GM12878 (cell line): ENCODE data around the gene SLC35E1. TPM values are rescaled to one million over a fixed set of nuclear protein-coding genes. Genes with fewer than 3 reads are reported as not detected.

Source experiments
- ATAC-seq: fragments of 200-7000 bp; cut with Tn5 transposase; 3 replicates; pipeline ENCODE4 v1.9.1; 2020; ENCODE audit warnings: mild to moderate bottlenecking, moderate library complexity
- BruUV-seq: library from RNA; stranded (reverse); fragments of 400-500 nt; replicated peaks from 2 replicates; lab custom pipeline; 2021; lab: Mats Ljungman, UMichigan
- CTCF ChIA-PET: fragments of 300-600 bp; sonication (Branson Sonifier 250); formaldehyde crosslinking; extraction: SDS; loops from one replicate; lab custom pipeline; 2021; ENCODE audit warnings: inconsistent platforms; lab: Yijun Ruan, JAX
- POLR2A ChIA-PET: fragments of 350-600 bp; formaldehyde crosslinking; extraction: SDS; loops from one replicate; lab custom pipeline; 2021; ENCODE audit warnings: inconsistent platforms; lab: Charles Lee
- RAD21 ChIA-PET: fragments of 300-600 bp; sonication (Branson Sonifier 250); formaldehyde crosslinking; loops from one replicate; lab custom pipeline; 2023; ENCODE audit warnings: antibody characterized with exemption; ENCODE audit not compliant: unreplicated experiment; lab: Charles Lee
- SMC1A ChIA-PET: fragments of 300-600 bp; sonication (Branson Sonifier 250); formaldehyde crosslinking; loops from one replicate; lab custom pipeline; 2023; ENCODE audit not compliant: unreplicated experiment, uncharacterized antibody; lab: Charles Lee
- DNase-seq: peaks from one replicate; pipeline ENCODE4 v3.0.0-alpha.2; 2011; ENCODE audit warnings: low read depth, low spot score
- FAIRE-seq: peaks from 3 replicates; lab custom pipeline; 2011; peaks lifted over from hg19 to GRCh38; lab: Jason Lieb, UNC
- H2AFZ ChIP-seq: 2 replicates; pipeline ENCODE4 v1.6.0; 2011; ENCODE audit warnings: low read depth, low read length, control low read depth; ENCODE audit not compliant: control insufficient read depth
- H3K27ac ChIP-seq: 2 replicates; pipeline ENCODE4 v1.5.1; 2011; ENCODE audit warnings: control low read depth; ENCODE audit not compliant: control insufficient read depth, insufficient read depth
- H3K27me3 ChIP-seq, 2 experiments: replicated peaks in 1 of 2; 2 replicates each; pipeline versions ENCODE4 v1.6.0 to v1.6.1; 2011; ENCODE audit warnings: low read length in 1 of 2; ENCODE audit not compliant: control insufficient read depth in 2 of 2, insufficient read depth in 2 of 2
- H3K36me3 ChIP-seq, 2 experiments: 2 replicates each; pipeline ENCODE4 v1.5.1; 2011; ENCODE audit warnings: low read length in 1 of 2; ENCODE audit not compliant: control insufficient read depth in 2 of 2, insufficient read depth in 2 of 2
- H3K4me1 ChIP-seq: 2 replicates; pipeline ENCODE4 v1.6.1; 2011; ENCODE audit warnings: mild to moderate bottlenecking, low read length, moderate library complexity, mixed read lengths; ENCODE audit not compliant: control insufficient read depth, insufficient read depth
- H3K4me2 ChIP-seq: 2 replicates; pipeline ENCODE4 v1.6.0; 2011; ENCODE audit warnings: control low read depth; ENCODE audit not compliant: control insufficient read depth, insufficient read depth
- H3K4me3 ChIP-seq: fragments of 200-600 bp; sonication (generic); 2 replicates; pipeline ENCODE4 v1.5.1; 2016
- H3K79me2 ChIP-seq: 2 replicates; pipeline ENCODE4 v1.6.0; 2011; ENCODE audit warnings: low read length; ENCODE audit not compliant: control insufficient read depth, insufficient read depth
- H3K9ac ChIP-seq: 2 replicates; pipeline ENCODE4 v1.8.0; 2011; ENCODE audit warnings: low read length, control low read depth, mixed read lengths; ENCODE audit not compliant: control insufficient read depth, insufficient read depth
- H3K9me3 ChIP-seq: replicated peaks from 3 replicates; pipeline ENCODE4 v1.5.1; 2011; ENCODE audit warnings: mild to moderate bottlenecking, low read length; ENCODE audit not compliant: control insufficient read depth, insufficient read depth
- H4K20me1 ChIP-seq: 2 replicates; pipeline ENCODE4 v1.6.0; 2011; ENCODE audit not compliant: control insufficient read depth, insufficient read depth
- CTCF ChIP-seq, 3 experiments: IDR thresholded peaks in 2 of 3; conservative IDR thresholded peaks in 1 of 3; 2 replicates each; pipeline ENCODE4 v1.5.1; 2011; ENCODE audit warnings: low read depth in 3 of 3, low read length in 3 of 3, mild to moderate bottlenecking in 3 of 3, control low read depth in 2 of 3, moderate library complexity in 2 of 3, inconsistent platforms in 1 of 3, mixed read lengths in 1 of 3; ENCODE audit not compliant: control insufficient read depth in 2 of 3, insufficient read depth in 1 of 3; ENCODE audit errors: extremely low read depth in 1 of 3
- E4F1 ChIP-seq: fragments of 450-650 bp; IDR thresholded peaks from 2 replicates; pipeline ENCODE4 v1.6.1; 2018; ENCODE audit warnings: borderline replicate concordance, mild to moderate bottlenecking; ENCODE audit not compliant: partially characterized antibody
- EED ChIP-seq: sonication (generic); IDR thresholded peaks from 2 replicates; pipeline ENCODE4 v1.6.1; 2016; ENCODE audit warnings: antibody characterized with exemption, low read depth
- ETV6 ChIP-seq, 2 experiments: fragments of 450-650 bp in 1 of 2; IDR thresholded peaks in 1 of 2; conservative IDR thresholded peaks in 1 of 2; 2 replicates each; pipeline ENCODE4 v1.6.1; 2014; ENCODE audit warnings: antibody characterized with exemption in 1 of 2, borderline replicate concordance in 1 of 2, low read depth in 1 of 2, mild to moderate bottlenecking in 1 of 2, moderate library complexity in 1 of 2
- IRF3 ChIP-seq: fragments of 450-650 bp; IDR thresholded peaks from 2 replicates; pipeline ENCODE4 v1.6.1; 2014; ENCODE audit warnings: mild to moderate bottlenecking
- JUNB ChIP-seq: IDR thresholded peaks from 2 replicates; pipeline ENCODE4 v1.6.1; 2016; ENCODE audit warnings: antibody characterized with exemption, mild to moderate bottlenecking
- MLLT1 ChIP-seq: fragments of 450-650 bp; IDR thresholded peaks from 2 replicates; pipeline ENCODE4 v1.6.1; 2016; ENCODE audit warnings: mild to moderate bottlenecking
- POU2F2 ChIP-seq: IDR thresholded peaks from 3 replicates; pipeline ENCODE4 v1.6.1; 2011; ENCODE audit warnings: low read depth, mild to moderate bottlenecking, low read length, borderline replicate concordance
- RBBP5 ChIP-seq: fragments of 200-600 bp; sonication (generic); conservative IDR thresholded peaks from 2 replicates; pipeline ENCODE4 v1.6.1; 2016
- SKIL ChIP-seq: fragments of 450-650 bp; IDR thresholded peaks from 2 replicates; pipeline ENCODE4 v1.6.1; 2017; ENCODE audit warnings: mild to moderate bottlenecking, low read depth, inconsistent platforms; ENCODE audit not compliant: poor library complexity, severe bottlenecking
- ZZZ3 ChIP-seq: IDR thresholded peaks from 2 replicates; pipeline ENCODE4 v1.6.1; 2011; ENCODE audit warnings: low read depth; ENCODE audit not compliant: control insufficient read depth, insufficient read length
- WGBS: methylation state at CpG from one replicate; pipeline ENCODE4 v1.1.6; 2016; ENCODE audit warnings: low lambda C conversion rate; ENCODE audit not compliant: insufficient replicate concordance, insufficient coverage; ENCODE audit errors: missing lambda C conversion rate; 5-methylcytosine and 5-hydroxymethylcytosine counted together
- in situ Hi-C: fragments of 300-500 bp; cut with MboI; formaldehyde crosslinking; loops from 9 replicates; pipeline ENCODE4 v1.14.3; 2018; ENCODE audit warnings: mixed read lengths
- intact Hi-C: fragments of 100-400 bp; cut with micrococcal nuclease; formaldehyde crosslinking; loops from one replicate; pipeline ENCODE4 v1.14.2; 2022; ENCODE audit not compliant: unreplicated experiment
- polyA plus RNA-seq, 11 experiments: library from polyadenylated mRNA; depleted of rRNA in 4 of 11; unstranded in 6 of 11; stranded (reverse) in 5 of 11; fragments of >200 nt; fragmentation: Nextera tagmentation in 4 of 11; fragmentation: Illumina TruSeq in 1 of 11; extraction: Ambion mirVana in 4 of 11; extraction: Trizol in 1 of 11; gene quantifications; 1 replicate in 1 of 11; 2 replicates in 10 of 11; pipeline versions ENCODE4 v1.2.1 to v1.2.3, GENCODE V29; 2011 to 2016; ENCODE audit warnings: inconsistent platforms in 2 of 11, missing spikeins in 2 of 11, low read depth in 1 of 11
- total RNA-seq, 4 experiments: library from RNA; depleted of rRNA in 3 of 4; stranded (reverse); fragments of >200 nt in 3 of 4; fragmentation: Illumina TruSeq in 1 of 4; extraction: Trizol in 1 of 4; gene quantifications; 2 replicates each; pipeline versions ENCODE4 v1.2.1 to v1.2.3, GENCODE V29; 2013 to 2021

SLC35E1 gene
- total and polyA plus RNA-seq, 10 of the 15 experiments (the other 5 are each of a cell fraction or from before 2014, with no cell fraction given), result 11.3 to 37.7 (median 22.1) TPM

GRCh38 chr19:16621165-16621800 lies 49.1 kb upstream of the SLC35E1 start:
- no peaks in the 10 kb centered on the region for H3K9me3 ChIP-seq
- FAIRE-seq, result no peak
- intact Hi-C loops, result loop anchor here (5.0 kb wide), 1 partner anchor 79 kb away; the partner anchor contains the start of gene CHERP
- CTCF ChIA-PET, result interaction anchor here (1.0 to 9.0 kb wide), 4 partner anchors 15 to 52 kb away, joined by 3 to 83 read pairs (median 6); no protein-coding TSS in a partner anchor
- H2AFZ ChIP-seq, result no peak overlapping the region
- H4K20me1 ChIP-seq, result peaks cover 11% of the 10 kb centered on the region
- ATAC-seq, result no peak
- BruUV-seq, result no TSS peak
- peaks cover 33% of the 10 kb centered on the region for H3K4me1 ChIP-seq
- no peak overlapping the region for H3K4me3 ChIP-seq
- TF ChIP-seq RBBP5 (no peak), POU2F2 (no peak), JUNB (no peak), SKIL (no peak), E4F1 (no peak), ETV6 (conservative IDR thresholded peaks at IDR 0.05 in 1 of 2, IDR thresholded peaks at IDR 0.05 in 1 of 2; ENCODE audit: borderline replicate concordance in 1 of 2, low read depth in 1 of 2) (no peak), MLLT1 (no peak), ZZZ3 (no peak), IRF3 (no peak), CTCF (IDR thresholded peaks at IDR 0.05 in 2 of 3, conservative IDR thresholded peaks at IDR 0.05 in 1 of 3; ENCODE audit: control insufficient read depth in 2 of 3, extremely low read depth in 1 of 3, insufficient read depth in 1 of 3, low read depth in 3 of 3, low read length in 3 of 3) (no peak), EED (no peak)
- WGBS, result 85% methylated on average over 7 of the region's 7 CpGs
- DNase-seq, result no peak
- H3K27me3 ChIP-seq, result no peaks in the 10 kb centered on the region
- H3K9ac ChIP-seq, result no peak overlapping the region
- peak overlapping the region; percentile 39 for H3K4me2 ChIP-seq
- peaks cover 100% of the 10 kb centered on the region for H3K79me2 ChIP-seq
- no peak overlapping the region; the same call in 1 of the 2 replicates for H3K27ac ChIP-seq
- RAD21 ChIA-PET, result interaction anchor here (9.0 kb wide), 1 partner anchor 32 kb away, joined by 169 read pairs; no protein-coding TSS in a partner anchor
- H3K36me3 ChIP-seq, result peaks cover 4 to 18% of the 10 kb centered on the region in 2 experiments; a peak in 2 of 4 replicates
- POLR2A ChIA-PET, result interaction anchor here (10.3 kb wide), 1 partner anchor 31 kb away, joined by 220 read pairs; no protein-coding TSS in a partner anchor
- SMC1A ChIA-PET, result interaction anchor here (1.4 to 10.1 kb wide), 3 partner anchors 10 to 33 kb away, joined by 3 to 164 read pairs (median 6); no protein-coding TSS in a partner anchor
- in situ Hi-C loops, result no loop called here
